ENCODE results near the gene TCAP.

- TF ChIP-seq CTCF (conservative IDR thresholded peaks at IDR 0.05; ENCODE audit: low read depth in 2 of 2) (no peak), EZH2 (IDR thresholded peaks at IDR 0.05; ENCODE audit: low read depth, unreplicated experiment) (no peak), POLR2AphosphoS5 (IDR thresholded peaks at IDR 0.05; ENCODE audit: low read depth) (no peak), EZH2phosphoT487 (IDR thresholded peaks at IDR 0.05; ENCODE audit: unreplicated experiment) (no peak), CREB1 (CRISPR knock-in tag; IDR thresholded peaks at IDR 0.05; ENCODE audit: low read depth) (no peak), REST (IDR thresholded peaks at IDR 0.05; ENCODE audit: unreplicated experiment) (no peak), ETS1 (IDR thresholded peaks at IDR 0.05) (no peak), STAT1 (IDR thresholded peaks at IDR 0.05; ENCODE audit: unreplicated experiment) (no peak)
Observed at GRCh38 chr17:39632153-39632941, 32.8 kb upstream of the TCAP start.
